Left lung (tissue), 10 donors: ENCODE data around the gene CISTR. TPM values are rescaled to one million over a fixed set of nuclear protein-coding genes. Genes with fewer than 3 reads are reported as not detected.

Experiments used
- ATAC-seq: fragments of 200-7000 bp; cut with Tn5 transposase; one replicate; pipeline ENCODE4 v1.9.1; 2020; ENCODE audit warnings: moderate library complexity
- DNase-seq, 4 donors: peaks; one replicate each; pipeline ENCODE4 v3.0.0-alpha.2; 2013 to 2020
- H3K27ac ChIP-seq, 2 donors: fragments of 200-600 bp; sonication (generic) in 1 of 2; one replicate each; pipeline versions ENCODE4 v1.5.0 to v1.8.0; 2020 to 2021
- H3K27me3 ChIP-seq, 2 donors: fragments of 200-600 bp; sonication (generic) in 1 of 2; one replicate each; pipeline versions ENCODE4 v1.5.0 to v1.8.0; 2020 to 2021
- H3K36me3 ChIP-seq, 2 donors: fragments of 200-600 bp; sonication (generic) in 1 of 2; one replicate each; pipeline versions ENCODE4 v1.5.0 to v1.8.0; 2020 to 2021
- H3K4me1 ChIP-seq, 2 donors: fragments of 200-600 bp; one replicate each; pipeline ENCODE4 v1.8.0; 2021
- H3K4me3 ChIP-seq, 2 donors: fragments of 200-600 bp; sonication (generic) in 1 of 2; one replicate each; pipeline versions ENCODE4 v1.5.0 to v1.8.0; 2020 to 2021; ENCODE audit warnings: mild to moderate bottlenecking in 1 of 2
- H3K9me3 ChIP-seq, 2 donors: fragments of 200-600 bp; sonication (generic) in 1 of 2; one replicate each; pipeline versions ENCODE4 v1.5.0 to v1.8.0; 2020 to 2021
- CTCF ChIP-seq, 2 donors: fragments of 200-600 bp; sonication (generic) in 1 of 2; IDR thresholded peaks; one replicate each; pipeline versions ENCODE4 v1.5.0 to v1.8.0; 2021; ENCODE audit warnings: antibody characterized with exemption in 2 of 2
- intact Hi-C, 2 donors: fragments of 100-400 bp; cut with DNase I; formaldehyde crosslinking; loops; one replicate each; pipeline versions ENCODE4 v1.11.2 to v1.14.2; 2022
- polyA plus RNA-seq, 6 donors: library from polyadenylated mRNA; unstranded; fragments of 120-200 nt; gene quantifications; one replicate each; pipeline ENCODE4 v1.2.1, GENCODE V29; 2013; ENCODE audit not compliant: insufficient read length in 6 of 6
- total RNA-seq, 2 donors: library from RNA; stranded (reverse); fragmentation: NEBNext Ultra II Directional; extraction: Animal tissue kit (Norgen Biotek cat#: 25700); gene quantifications; one replicate each; pipeline ENCODE4 v1.2.1, GENCODE V29; 2021
- donor health status: DM: no; HTN: yes; CAD: no.
- donor health status: DM: no; HTN: no; CAD: no.

The CISTR gene
- total and polyA plus RNA-seq, 8 donors: not detected

GRCh38 chr12:53749986-53750811 lies 1.6 kb downstream of the CISTR start:
- H3K27me3 ChIP-seq: peaks cover 43 to 83% of the 10 kb centered on the region in 2 donors
- intact Hi-C loops: no loop called here
- no peaks in the 10 kb centered on the region for H3K9me3 ChIP-seq
- H3K27ac ChIP-seq: no peak overlapping the region
- H3K4me3 ChIP-seq: no peak overlapping the region
- peaks cover 15 to 31% of the 10 kb centered on the region in 2 donors for H3K4me1 ChIP-seq
- DNase-seq (no peak), ATAC-seq (no peak)
- TF ChIP-seq CTCF (IDR thresholded peaks at IDR 0.05): no peak
- H3K36me3 ChIP-seq: no peaks in the 10 kb centered on the region

GRCh38 chr12:53748072-53748840 lies 3.5 kb downstream of the CISTR start:
- H3K4me3 ChIP-seq: no peak overlapping the region
- intact Hi-C loops: no loop called here
- DNase-seq: no peak
- peaks cover 9 to 31% of the 10 kb centered on the region in 2 donors for H3K4me1 ChIP-seq
- no peaks in the 10 kb centered on the region for H3K36me3 ChIP-seq
- peaks cover 43 to 91% of the 10 kb centered on the region in 2 donors for H3K27me3 ChIP-seq
- no peak for ATAC-seq
- no peak overlapping the region for H3K27ac ChIP-seq
- no peak for TF ChIP-seq CTCF (IDR thresholded peaks at IDR 0.05)
- no peaks in the 10 kb centered on the region for H3K9me3 ChIP-seq

GRCh38 chr12:53747095-53747494 lies 4.7 kb downstream of the CISTR start:
- DNase-seq (no peak), ATAC-seq (no peak)
- intact Hi-C loops: no loop called here
- Histone ChIP-seq H3K36me3 (no peaks in the 10 kb centered on the region), H3K4me1 (peaks cover 9 to 29% of the 10 kb centered on the region in 2 donors), H3K4me3 (no peak overlapping the region), H3K27ac (no peak overlapping the region), H3K27me3 (peaks cover 43 to 91% of the 10 kb centered on the region in 2 donors), H3K9me3 (no peaks in the 10 kb centered on the region)
- TF ChIP-seq CTCF (IDR thresholded peaks at IDR 0.05): no peak

GRCh38 chr12:53746592-53747092 lies 5.1 kb downstream of the CISTR start:
- peak; percentile 87 to 98 (median 94) for DNase-seq
- Histone ChIP-seq H3K36me3 (no peaks in the 10 kb centered on the region), H3K27me3 (peaks cover 40 to 91% of the 10 kb centered on the region in 2 donors), H3K9me3 (no peaks in the 10 kb centered on the region), H3K4me3 (no peak overlapping the region), H3K4me1 (peaks cover 9 to 25% of the 10 kb centered on the region in 2 donors), H3K27ac (no peak overlapping the region)
- intact Hi-C loops: no loop called here
- ATAC-seq: peak; percentile 93
- TF ChIP-seq CTCF (IDR thresholded peaks at IDR 0.05): peak; percentile 99

- Histone ChIP-seq H3K27ac (no peak overlapping the region), H3K9me3 (no peaks in the 10 kb centered on the region), H3K4me1 (peaks cover 4 to 13% of the 10 kb centered on the region in 2 donors), H3K36me3 (no peaks in the 10 kb centered on the region), H3K4me3 (no peak overlapping the region), H3K27me3 (peaks cover 35 to 91% of the 10 kb centered on the region in 2 donors)
- DNase-seq (no peak), ATAC-seq (no peak)
- intact Hi-C loops: loop anchor here in 1 of 2 donors (5.0 kb wide), 1 partner anchor 42 kb away; no protein-coding TSS in a partner anchor
- no peak for TF ChIP-seq CTCF (IDR thresholded peaks at IDR 0.05)
Observed at GRCh38 chr12:53744751-53745150, 7.0 kb downstream of the CISTR start.
